HG02981 (cell line): ENCODE measurements around the gene TMEM259.

ENCODE experiments used
- ATAC-seq: cut with Tn5 transposase; IDR thresholded peaks from one replicate; pipeline ENCODE4 v1.9.1; 2021; ENCODE audit warnings: mild to moderate bottlenecking, moderate library complexity; ENCODE audit not compliant: unreplicated experiment

The TMEM259 gene

GRCh38 chr19:990746-991145 is 30.2 kb downstream of the TMEM259 start:
- ATAC-seq, result no peak

GRCh38 chr19:990119-990571 is 30.8 kb downstream of the TMEM259 start:
- no peak for ATAC-seq

GRCh38 chr19:989381-990081 is 31.4 kb downstream of the TMEM259 start:
- ATAC-seq, result no peak

GRCh38 chr19:988510-988909 is 32.4 kb downstream of the TMEM259 start:
- ATAC-seq, result no peak

- ATAC-seq, result no peak
Observed at GRCh38 chr19:988081-988480, 32.8 kb downstream of the TMEM259 start.

- no peak for ATAC-seq
Observed at GRCh38 chr19:986083-986482, 34.8 kb downstream of the TMEM259 start.

GRCh38 chr19:984165-984967 is 36.6 kb downstream of the TMEM259 start, which contains the start of gene WDR18:
Gene WDR18 (plus strand): TSS chr19:984345. CDS start chr19:984354, 9 bp downstream.
- peak; percentile 75 for ATAC-seq

- peak; percentile 47 for ATAC-seq
Observed at GRCh38 chr19:982567-983170, 38.3 kb downstream of the TMEM259 start.

- no peak for ATAC-seq
Observed at GRCh38 chr19:980133-980998, 40.6 kb downstream of the TMEM259 start.

GRCh38 chr19:979318-979741 is 41.6 kb downstream of the TMEM259 start:
- ATAC-seq, result no peak

GRCh38 chr19:977058-977464 is 43.9 kb downstream of the TMEM259 start:
- no peak for ATAC-seq

GRCh38 chr19:976476-976875 is 44.4 kb downstream of the TMEM259 start:
- no peak for ATAC-seq

- no peak for ATAC-seq
Observed at GRCh38 chr19:974564-975257, 46.2 kb downstream of the TMEM259 start.

- no peak for ATAC-seq
Observed at GRCh38 chr19:973726-974563, 47.0 kb downstream of the TMEM259 start.

GRCh38 chr19:972281-972680 is 48.6 kb downstream of the TMEM259 start:
- ATAC-seq, result no peak

- no peak for ATAC-seq
Observed at GRCh38 chr19:971795-972194, 49.1 kb downstream of the TMEM259 start.

- ATAC-seq, result no peak
Observed at GRCh38 chr19:970695-971094, 50.2 kb downstream of the TMEM259 start.

- ATAC-seq, result no peak
Observed at GRCh38 chr19:966485-967088, 54.3 kb downstream of the TMEM259 start.
